Astrocyte (in vitro differentiated cells and primary cell): Measurements from ENCODE around the gene PET100. TPM values are rescaled to one million over a fixed set of nuclear protein-coding genes. Genes with fewer than 3 reads are reported as not detected.

Experiments used
- DNase-seq: peaks from one replicate; pipeline ENCODE4 v3.0.0-alpha.2; 2010; ENCODE audit warnings: low read depth
- FAIRE-seq: peaks from 2 replicates; lab custom pipeline; 2011; peaks lifted over from hg19 to GRCh38; lab: Jason Lieb, UNC
- H2AFZ ChIP-seq: 2 replicates; pipeline ENCODE4 v1.6.0; 2012; ENCODE audit warnings: low read depth, low read length, inconsistent platforms
- H3K27ac ChIP-seq: 2 replicates; pipeline ENCODE4 v1.5.1; 2011; ENCODE audit warnings: low read depth, low read length, inconsistent platforms
- H3K27me3 ChIP-seq: 2 replicates; pipeline ENCODE4 v1.6.0; 2011; ENCODE audit warnings: low read length, inconsistent platforms; ENCODE audit not compliant: insufficient read depth
- H3K36me3 ChIP-seq: 2 replicates; pipeline ENCODE4 v1.5.1; 2011; ENCODE audit warnings: low read length, inconsistent platforms; ENCODE audit not compliant: insufficient read depth
- H3K4me1 ChIP-seq: 2 replicates; pipeline ENCODE4 v1.5.1; 2011; ENCODE audit warnings: low read length, inconsistent platforms; ENCODE audit not compliant: insufficient read depth
- H3K4me2 ChIP-seq: 2 replicates; pipeline ENCODE4 v1.6.0; 2012; ENCODE audit warnings: low read length, inconsistent platforms
- H3K4me3 ChIP-seq: 2 replicates; pipeline ENCODE4 v1.5.1; 2011; ENCODE audit warnings: low read depth, mild to moderate bottlenecking, low read length, inconsistent platforms; ENCODE audit not compliant: insufficient read depth
- H3K79me2 ChIP-seq: 2 replicates; pipeline ENCODE4 v1.6.0; 2012; ENCODE audit warnings: mild to moderate bottlenecking, low read length, inconsistent platforms; ENCODE audit not compliant: insufficient read depth
- H3K9ac ChIP-seq: 2 replicates; pipeline ENCODE4 v1.6.0; 2012; ENCODE audit warnings: mild to moderate bottlenecking, low read length, inconsistent platforms
- H3K9me3 ChIP-seq: 2 replicates; pipeline ENCODE4 v1.5.1; 2012; ENCODE audit warnings: low read depth, mild to moderate bottlenecking, low read length, inconsistent platforms; ENCODE audit not compliant: insufficient read depth
- H4K20me1 ChIP-seq: 2 replicates; pipeline ENCODE4 v1.6.0; 2012; ENCODE audit warnings: low read length, inconsistent platforms; ENCODE audit not compliant: insufficient read depth
- H3K27ac Mint-ChIP-seq: one replicate; pipeline ENCODE4 v1.8.0; 2021; ENCODE audit warnings: mild to moderate bottlenecking, mixed read lengths; ENCODE audit not compliant: unreplicated experiment
- H3K27me3 Mint-ChIP-seq: one replicate; pipeline ENCODE4 v1.8.0; 2021; ENCODE audit warnings: low read depth, mixed read lengths; ENCODE audit not compliant: unreplicated experiment
- H3K36me3 Mint-ChIP-seq: one replicate; pipeline ENCODE4 v1.8.0; 2021; ENCODE audit warnings: low read depth, mixed read lengths; ENCODE audit not compliant: unreplicated experiment
- H3K4me1 Mint-ChIP-seq: one replicate; pipeline ENCODE4 v1.8.0; 2021; ENCODE audit warnings: low read depth, mixed read lengths; ENCODE audit not compliant: unreplicated experiment
- H3K4me3 Mint-ChIP-seq: one replicate; pipeline ENCODE4 v1.8.0; 2021; ENCODE audit warnings: mild to moderate bottlenecking, moderate library complexity, mixed read lengths; ENCODE audit not compliant: unreplicated experiment
- H3K9me3 Mint-ChIP-seq: one replicate; pipeline ENCODE4 v1.8.0; 2021; ENCODE audit warnings: mild to moderate bottlenecking, mixed read lengths; ENCODE audit not compliant: unreplicated experiment
- CTCF ChIP-seq: IDR thresholded peaks from 2 replicates; pipeline ENCODE4 v1.5.1; 2011; ENCODE audit warnings: low read depth, mild to moderate bottlenecking, inconsistent platforms, low read length, moderate library complexity; ENCODE audit not compliant: insufficient read depth
- EZH2 ChIP-seq: IDR thresholded peaks from 2 replicates; pipeline ENCODE4 v1.6.1; 2012; ENCODE audit warnings: mild to moderate bottlenecking, low read length, inconsistent platforms; ENCODE audit not compliant: insufficient read depth
- total RNA-seq: library from RNA; stranded (reverse); gene quantifications from 2 replicates; pipeline ENCODE4 v1.2.1, GENCODE V29; 2021

PET100 gene
- total RNA-seq, 1 donor from 2014 or later, result 95.8 TPM

GRCh38 chr19:7617172-7617571 lies 12.4 kb upstream of the PET100 start:
- TF ChIP-seq CTCF, result no peak
- no peak for TF ChIP-seq EZH2
- DNase-seq (no peak), FAIRE-seq (no peak)
- H3K27ac ChIP-seq, result no peak overlapping the region
- H3K4me3 Mint-ChIP-seq, result no peak overlapping the region
- no peak overlapping the region for H3K27ac Mint-ChIP-seq
- no peaks in the 10 kb centered on the region for H3K36me3 ChIP-seq
- H3K9me3 ChIP-seq, result no peaks in the 10 kb centered on the region
- no peak overlapping the region for H3K4me3 ChIP-seq
- peaks cover 12% of the 10 kb centered on the region for H3K36me3 Mint-ChIP-seq
- no peaks in the 10 kb centered on the region for H3K27me3 ChIP-seq
- no peaks in the 10 kb centered on the region for H3K79me2 ChIP-seq
- peaks cover 4% of the 10 kb centered on the region for H3K4me1 Mint-ChIP-seq
- no peak overlapping the region for H3K9ac ChIP-seq
- H4K20me1 ChIP-seq, result no peaks in the 10 kb centered on the region
- no peaks in the 10 kb centered on the region for H3K27me3 Mint-ChIP-seq
- H2AFZ ChIP-seq, result no peak overlapping the region
- no peaks in the 10 kb centered on the region for H3K4me1 ChIP-seq
- no peak overlapping the region for H3K4me2 ChIP-seq
- no peaks in the 10 kb centered on the region for H3K9me3 Mint-ChIP-seq

- no peak overlapping the region for H3K27ac ChIP-seq
- H3K36me3 Mint-ChIP-seq, result peaks cover 14% of the 10 kb centered on the region
- no peaks in the 10 kb centered on the region for H3K4me1 ChIP-seq
- H3K27me3 ChIP-seq, result no peaks in the 10 kb centered on the region
- no peaks in the 10 kb centered on the region for H3K9me3 Mint-ChIP-seq
- H3K4me3 ChIP-seq, result no peak overlapping the region
- H3K27ac Mint-ChIP-seq, result no peak overlapping the region
- DNase-seq (no peak), FAIRE-seq (no peak)
- no peaks in the 10 kb centered on the region for H3K27me3 Mint-ChIP-seq
- H2AFZ ChIP-seq, result no peak overlapping the region
- no peaks in the 10 kb centered on the region for H3K36me3 ChIP-seq
- no peak overlapping the region for H3K4me2 ChIP-seq
- H4K20me1 ChIP-seq, result no peaks in the 10 kb centered on the region
- no peak for TF ChIP-seq CTCF
- TF ChIP-seq EZH2, result no peak
- H3K9ac ChIP-seq, result no peak overlapping the region
- H3K4me1 Mint-ChIP-seq, result peaks cover 4% of the 10 kb centered on the region
- no peaks in the 10 kb centered on the region for H3K79me2 ChIP-seq
- no peak overlapping the region for H3K4me3 Mint-ChIP-seq
- no peaks in the 10 kb centered on the region for H3K9me3 ChIP-seq
These were observed 11.9 kb upstream of the PET100 start for GRCh38 chr19:7617735-7618134.

GRCh38 chr19:7618348-7618747 lies 11.2 kb upstream of the PET100 start:
- Mint-ChIP-seq H3K27me3 (no peaks in the 10 kb centered on the region), H3K27ac (no peak overlapping the region), H3K4me1 (peaks cover 4% of the 10 kb centered on the region), H3K9me3 (no peaks in the 10 kb centered on the region), H3K4me3 (no peak overlapping the region), H3K36me3 (peaks cover 18% of the 10 kb centered on the region)
- Histone ChIP-seq H3K27me3 (no peaks in the 10 kb centered on the region), H3K36me3 (peaks cover 4% of the 10 kb centered on the region), H3K4me2 (no peak overlapping the region), H3K9me3 (no peaks in the 10 kb centered on the region), H3K4me1 (no peaks in the 10 kb centered on the region), H4K20me1 (no peaks in the 10 kb centered on the region), H3K9ac (no peak overlapping the region), H3K79me2 (no peaks in the 10 kb centered on the region), H3K27ac (no peak overlapping the region), H3K4me3 (no peak overlapping the region), H2AFZ (no peak overlapping the region)
- no peak for FAIRE-seq
- no peak for DNase-seq
- TF ChIP-seq EZH2, result no peak
- no peak for TF ChIP-seq CTCF
